ENCODE measurements around the gene AGBL4. TPM values are rescaled to one million over a fixed set of nuclear protein-coding genes. Genes with fewer than 3 reads are reported as not detected.

Gene AGBL4
- total and polyA plus RNA-seq, 2 of the 13 experiments (the other 11 are each of a cell fraction or from before 2014, with no cell fraction given) = not detected

- no peak for TF ChIP-seq ZFP36L2 (CRISPR knock-in tag; IDR thresholded peaks at IDR 0.05)
- TF ChIP-seq, protein P1, sequence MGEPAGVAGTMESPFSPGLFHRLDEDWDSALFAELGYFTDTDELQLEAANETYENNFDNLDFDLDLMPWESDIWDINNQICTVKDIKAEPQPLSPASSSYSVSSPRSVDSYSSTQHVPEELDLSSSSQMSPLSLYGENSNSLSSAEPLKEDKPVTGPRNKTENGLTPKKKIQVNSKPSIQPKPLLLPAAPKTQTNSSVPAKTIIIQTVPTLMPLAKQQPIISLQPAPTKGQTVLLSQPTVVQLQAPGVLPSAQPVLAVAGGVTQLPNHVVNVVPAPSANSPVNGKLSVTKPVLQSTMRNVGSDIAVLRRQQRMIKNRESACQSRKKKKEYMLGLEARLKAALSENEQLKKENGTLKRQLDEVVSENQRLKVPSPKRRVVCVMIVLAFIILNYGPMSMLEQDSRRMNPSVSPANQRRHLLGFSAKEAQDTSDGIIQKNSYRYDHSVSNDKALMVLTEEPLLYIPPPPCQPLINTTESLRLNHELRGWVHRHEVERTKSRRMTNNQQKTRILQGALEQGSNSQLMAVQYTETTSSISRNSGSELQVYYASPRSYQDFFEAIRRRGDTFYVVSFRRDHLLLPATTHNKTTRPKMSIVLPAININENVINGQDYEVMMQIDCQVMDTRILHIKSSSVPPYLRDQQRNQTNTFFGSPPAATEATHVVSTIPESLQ (CRISPR knock-in tag; conservative IDR thresholded peaks at IDR 0.05) = 0 out of 2 replicates have a peak, but pooled peaks have one; percentile 93
- no peak for TF ChIP-seq TRAFD1 (CRISPR knock-in tag; IDR thresholded peaks at IDR 0.05; ENCODE audit: borderline replicate concordance)
- no peak for TF ChIP-seq ZFYVE20 (CRISPR knock-in tag; IDR thresholded peaks at IDR 0.05; ENCODE audit: borderline replicate concordance, low read depth)
- no peak for TF ChIP-seq SYNCRIP (IDR thresholded peaks at IDR 0.05; ENCODE audit: insufficient read depth, low read depth, low read length)
- no peak for TF ChIP-seq DNMT1 (CRISPR knock-in tag; IDR thresholded peaks at IDR 0.05)
- 0 out of 2 replicates have a peak, but pooled peaks have one; percentile 57 for TF ChIP-seq SRY (CRISPR knock-in tag; IDR thresholded peaks at IDR 0.05)
- no peak for TF ChIP-seq ATF7-NPFF (CRISPR knock-in tag; IDR thresholded peaks at IDR 0.05; ENCODE audit: low read depth)
- peak; percentile 74; the same call in 1 of the 2 replicates for TF ChIP-seq SATB2 (CRISPR knock-in tag; IDR thresholded peaks at IDR 0.05)
- TF ChIP-seq MAFK (conservative IDR thresholded peaks at IDR 0.05 in 1 of 2, IDR thresholded peaks at IDR 0.05 in 1 of 2; ENCODE audit: low read length in 2 of 2) = no peak
- TF ChIP-seq KDM5A (IDR thresholded peaks at IDR 0.05; ENCODE audit: borderline replicate concordance, low read length) = no peak
- TF ChIP-seq ZNF777 (CRISPR knock-in tag; IDR thresholded peaks at IDR 0.05) = no peak
- TF ChIP-seq PPARG (CRISPR knock-in tag; conservative IDR thresholded peaks at IDR 0.05) = 0 out of 2 replicates have a peak, but pooled peaks have one; percentile 42
- no peak for TF ChIP-seq JUN (CRISPR knock-in tag; IDR thresholded peaks at IDR 0.05)
- TF ChIP-seq ATF2 (CRISPR knock-in tag; IDR thresholded peaks at IDR 0.05) = 0 out of 2 replicates have a peak, but pooled peaks have one; percentile 49
- TF ChIP-seq HNF4A (CRISPR knock-in tag; IDR thresholded peaks at IDR 0.05) = no peak
- TF ChIP-seq, protein P2, sequence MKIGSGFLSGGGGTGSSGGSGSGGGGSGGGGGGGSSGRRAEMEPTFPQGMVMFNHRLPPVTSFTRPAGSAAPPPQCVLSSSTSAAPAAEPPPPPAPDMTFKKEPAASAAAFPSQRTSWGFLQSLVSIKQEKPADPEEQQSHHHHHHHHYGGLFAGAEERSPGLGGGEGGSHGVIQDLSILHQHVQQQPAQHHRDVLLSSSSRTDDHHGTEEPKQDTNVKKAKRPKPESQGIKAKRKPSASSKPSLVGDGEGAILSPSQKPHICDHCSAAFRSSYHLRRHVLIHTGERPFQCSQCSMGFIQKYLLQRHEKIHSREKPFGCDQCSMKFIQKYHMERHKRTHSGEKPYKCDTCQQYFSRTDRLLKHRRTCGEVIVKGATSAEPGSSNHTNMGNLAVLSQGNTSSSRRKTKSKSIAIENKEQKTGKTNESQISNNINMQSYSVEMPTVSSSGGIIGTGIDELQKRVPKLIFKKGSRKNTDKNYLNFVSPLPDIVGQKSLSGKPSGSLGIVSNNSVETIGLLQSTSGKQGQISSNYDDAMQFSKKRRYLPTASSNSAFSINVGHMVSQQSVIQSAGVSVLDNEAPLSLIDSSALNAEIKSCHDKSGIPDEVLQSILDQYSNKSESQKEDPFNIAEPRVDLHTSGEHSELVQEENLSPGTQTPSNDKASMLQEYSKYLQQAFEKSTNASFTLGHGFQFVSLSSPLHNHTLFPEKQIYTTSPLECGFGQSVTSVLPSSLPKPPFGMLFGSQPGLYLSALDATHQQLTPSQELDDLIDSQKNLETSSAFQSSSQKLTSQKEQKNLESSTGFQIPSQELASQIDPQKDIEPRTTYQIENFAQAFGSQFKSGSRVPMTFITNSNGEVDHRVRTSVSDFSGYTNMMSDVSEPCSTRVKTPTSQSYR (CRISPR knock-in tag; IDR thresholded peaks at IDR 0.05; ENCODE audit: borderline replicate concordance) = peak; percentile 30; the same call in 1 of the 2 replicates
- TF ChIP-seq ZFP1 (CRISPR knock-in tag; IDR thresholded peaks at IDR 0.05) = peak; percentile 44; the same call in 1 of the 2 replicates
- 0 out of 2 replicates have a peak, but pooled peaks have one; percentile 38 for TF ChIP-seq AHR (CRISPR knock-in tag; IDR thresholded peaks at IDR 0.05)
Measured at GRCh38 chr1:48530727-48531351, 1492.9 kb downstream of the AGBL4 start (continued).
